DND-41 (cell line): ENCODE data around the gene BTRC.

Experiments used
- ATAC-seq: fragments of 200-7000 bp; cut with Tn5 transposase; 3 replicates; pipeline ENCODE4 v1.9.1; 2021; ENCODE audit warnings: low read depth; ENCODE audit not compliant: insufficient read depth
- DNase-seq: peaks from one replicate; pipeline ENCODE4 v3.0.0-alpha.2; 2020
- H2AFZ ChIP-seq: 2 replicates; pipeline ENCODE4 v1.6.0; 2012; ENCODE audit warnings: low read depth, low read length
- H3K27ac ChIP-seq: 2 replicates; pipeline ENCODE4 v1.5.1; 2012; ENCODE audit warnings: low read length, inconsistent platforms
- H3K27me3 ChIP-seq: fragments of 200-600 bp; sonication (generic); 2 replicates; pipeline ENCODE4 v1.6.0; 2012; ENCODE audit warnings: low read length, mild to moderate bottlenecking, inconsistent platforms; ENCODE audit not compliant: insufficient read depth, poor library complexity
- H3K36me3 ChIP-seq: 2 replicates; pipeline ENCODE4 v1.5.1; 2012; ENCODE audit warnings: low read length, inconsistent platforms; ENCODE audit not compliant: insufficient read depth
- H3K4me1 ChIP-seq: 2 replicates; pipeline ENCODE4 v1.5.1; 2012; ENCODE audit warnings: mild to moderate bottlenecking, low read length; ENCODE audit not compliant: insufficient read depth
- H3K4me2 ChIP-seq: 2 replicates; pipeline ENCODE4 v1.6.0; 2012; ENCODE audit warnings: mild to moderate bottlenecking, moderate library complexity, low read length, inconsistent platforms; ENCODE audit not compliant: insufficient read depth
- H3K4me3 ChIP-seq, 2 experiments: fragments of 200-600 bp in 1 of 2; shearing (Covaris generic) in 1 of 2; 2 replicates each; pipeline ENCODE4 v1.5.1; 2012 to 2016; ENCODE audit warnings: inconsistent platforms in 2 of 2, low read length in 2 of 2, mild to moderate bottlenecking in 2 of 2, low read depth in 1 of 2, moderate library complexity in 1 of 2
- H3K79me2 ChIP-seq: 2 replicates; pipeline ENCODE4 v1.6.0; 2012; ENCODE audit warnings: low read length, inconsistent platforms; ENCODE audit not compliant: insufficient read depth
- H3K9ac ChIP-seq: 2 replicates; pipeline ENCODE4 v1.6.0; 2012; ENCODE audit warnings: low read depth, mild to moderate bottlenecking, inconsistent platforms, low read length, moderate library complexity
- H3K9me3 ChIP-seq: 2 replicates; pipeline ENCODE4 v1.5.1; 2012; ENCODE audit warnings: low read length, moderate library complexity, mild to moderate bottlenecking, inconsistent platforms; ENCODE audit not compliant: insufficient read depth, severe bottlenecking
- H4K20me1 ChIP-seq: 2 replicates; pipeline ENCODE4 v1.6.0; 2012; ENCODE audit warnings: low read length; ENCODE audit not compliant: insufficient read depth
- CTCF ChIP-seq: IDR thresholded peaks from 2 replicates; pipeline ENCODE4 v1.5.1; 2012; ENCODE audit warnings: borderline replicate concordance, low read length, moderate library complexity, mild to moderate bottlenecking; ENCODE audit not compliant: poor library complexity, severe bottlenecking; ENCODE audit errors: extremely low read depth
- EZH2 ChIP-seq: IDR thresholded peaks from 3 replicates; pipeline ENCODE4 v1.6.1; 2012; ENCODE audit warnings: borderline replicate concordance, low read depth, mild to moderate bottlenecking, moderate library complexity, low read length, inconsistent platforms; ENCODE audit not compliant: severe bottlenecking

The BTRC gene

GRCh38 chr10:101441541-101442455 is 87.8 kb downstream of the BTRC start:
- H4K20me1 ChIP-seq, result peaks cover 12% of the 10 kb centered on the region
- H3K4me2 ChIP-seq, result no peak overlapping the region
- H3K4me3 ChIP-seq, result no peak overlapping the region
- no peaks in the 10 kb centered on the region for H3K9me3 ChIP-seq
- H3K27me3 ChIP-seq, result no peaks in the 10 kb centered on the region
- H3K4me1 ChIP-seq, result no peaks in the 10 kb centered on the region
- no peak overlapping the region for H3K27ac ChIP-seq
- peak; percentile 98 for ATAC-seq
- TF ChIP-seq CTCF (peak; percentile 76), EZH2 (no peak)
- no peak overlapping the region for H2AFZ ChIP-seq
- no peaks in the 10 kb centered on the region for H3K79me2 ChIP-seq
- no peak overlapping the region for H3K9ac ChIP-seq
- no peaks in the 10 kb centered on the region for H3K36me3 ChIP-seq
- DNase-seq, result peak; percentile 48

- Histone ChIP-seq H3K36me3 (no peaks in the 10 kb centered on the region), H3K27ac (no peak overlapping the region), H3K79me2 (no peaks in the 10 kb centered on the region), H3K4me2 (no peak overlapping the region), H3K4me1 (no peaks in the 10 kb centered on the region), H4K20me1 (peaks cover 12% of the 10 kb centered on the region), H3K9ac (no peak overlapping the region), H3K4me3 (no peak overlapping the region), H3K27me3 (no peaks in the 10 kb centered on the region), H3K9me3 (no peaks in the 10 kb centered on the region), H2AFZ (no peak overlapping the region)
- DNase-seq (no peak), ATAC-seq (no peak)
- TF ChIP-seq CTCF, result no peak
- TF ChIP-seq EZH2, result no peak
These were observed 88.5 kb downstream of the BTRC start for GRCh38 chr10:101442456-101442800.

- H3K4me3 ChIP-seq, result no peak overlapping the region
- H3K9ac ChIP-seq, result no peak overlapping the region
- ATAC-seq, result no peak
- DNase-seq, result no peak
- H2AFZ ChIP-seq, result no peak overlapping the region
- H3K4me2 ChIP-seq, result no peak overlapping the region
- TF ChIP-seq EZH2, result no peak
- TF ChIP-seq CTCF, result peak; percentile 42
- H3K27ac ChIP-seq, result no peak overlapping the region
- no peaks in the 10 kb centered on the region; the same call in 1 of the 2 replicates for H3K79me2 ChIP-seq
- H3K4me1 ChIP-seq, result no peaks in the 10 kb centered on the region
- no peaks in the 10 kb centered on the region for H3K27me3 ChIP-seq
- H3K36me3 ChIP-seq, result no peaks in the 10 kb centered on the region
- peaks cover 11% of the 10 kb centered on the region for H4K20me1 ChIP-seq
- H3K9me3 ChIP-seq, result no peaks in the 10 kb centered on the region
These were observed 90.3 kb downstream of the BTRC start for GRCh38 chr10:101444058-101444898.
